GM18861 (cell line): ENCODE results near the gene CACNA1E.
A peak's percentile ranks its signal among the peaks of the same experiment; 100 is the strongest.

ENCODE experiments used
- ATAC-seq: cut with Tn5 transposase; IDR thresholded peaks from one replicate; pipeline ENCODE4 v1.9.1; 2021; ENCODE audit not compliant: unreplicated experiment

The CACNA1E gene

DNA sequence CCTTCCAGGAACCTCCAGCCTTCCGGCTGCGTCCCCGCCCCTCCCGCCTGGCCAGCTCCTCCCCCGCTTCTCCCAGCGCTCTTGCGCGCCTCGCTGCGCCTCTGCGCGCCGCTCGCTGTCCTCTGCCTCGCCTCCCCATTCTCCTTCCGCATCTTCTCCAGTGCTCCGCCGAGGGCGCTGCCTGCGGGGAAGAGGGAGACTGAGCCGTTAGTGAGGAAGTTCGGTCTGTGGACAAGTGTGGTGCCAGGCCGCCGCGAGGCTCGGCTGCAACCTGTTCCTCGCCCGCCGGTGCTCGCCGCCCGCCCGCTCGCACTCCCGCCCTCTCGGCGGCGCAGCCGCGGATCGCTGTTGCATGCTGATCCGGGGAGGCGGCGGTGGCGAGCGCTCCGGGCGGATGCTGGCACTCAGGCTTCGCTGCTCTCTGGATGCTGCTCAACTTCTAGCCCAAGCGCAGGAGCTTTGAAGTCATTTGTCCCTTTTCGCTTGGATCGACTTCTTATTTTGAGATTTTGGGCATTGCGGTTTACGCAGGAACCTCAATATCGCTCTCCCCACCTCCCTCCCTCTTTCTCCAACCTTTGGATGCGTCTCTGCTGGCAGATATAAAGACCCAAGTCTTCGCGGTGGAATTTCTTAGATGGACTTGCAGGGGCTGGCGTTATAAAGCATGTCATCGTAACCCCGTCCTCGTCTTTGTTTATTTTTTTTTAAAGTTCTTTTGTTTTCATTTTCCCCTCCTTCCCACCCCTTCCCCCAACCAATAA is 614 bp upstream of the CACNA1E start:
- no peak for ATAC-seq

DNA sequence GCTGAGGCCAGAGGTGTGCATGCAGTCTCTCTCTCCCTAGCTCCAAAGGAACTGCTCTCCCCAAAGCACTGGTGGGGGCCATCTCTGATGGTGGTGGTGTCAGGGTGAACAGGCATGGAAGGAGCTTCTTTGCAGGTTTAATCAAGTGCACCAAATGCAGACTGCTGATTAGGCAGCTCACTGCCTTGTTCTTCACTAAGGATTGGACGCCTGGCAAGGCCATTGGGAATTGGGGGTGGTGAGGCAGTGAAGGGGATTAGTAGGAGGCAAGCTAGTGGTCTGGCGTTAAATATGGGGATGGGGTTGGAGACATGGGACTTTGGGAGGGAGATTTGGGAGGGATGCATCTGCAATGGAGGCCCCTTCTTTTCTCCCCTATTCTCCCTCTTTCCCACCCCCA is 1.5 kb downstream of the CACNA1E start:
- no peak for ATAC-seq

- peak; percentile 61 for ATAC-seq
Measured at GRCh38 chr1:181485287-181486097, 2.2 kb downstream of the CACNA1E start.

DNA sequence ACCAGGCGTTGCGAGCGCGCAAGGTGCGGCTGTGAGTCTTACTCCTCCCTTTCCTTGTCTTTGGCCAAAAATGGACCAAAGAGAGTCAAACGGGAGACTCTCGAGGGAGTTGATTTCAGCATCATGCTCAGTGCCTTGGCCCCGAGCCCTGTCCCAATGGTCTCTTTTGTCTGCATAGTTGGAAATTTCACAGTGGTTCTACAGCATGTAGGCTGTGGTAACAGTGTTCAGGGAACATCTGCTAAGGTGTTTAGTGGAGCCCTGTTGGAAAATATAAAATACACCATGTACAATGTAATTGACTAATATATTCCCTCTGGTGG is 2.7 kb downstream of the CACNA1E start:
- no peak for ATAC-seq

DNA sequence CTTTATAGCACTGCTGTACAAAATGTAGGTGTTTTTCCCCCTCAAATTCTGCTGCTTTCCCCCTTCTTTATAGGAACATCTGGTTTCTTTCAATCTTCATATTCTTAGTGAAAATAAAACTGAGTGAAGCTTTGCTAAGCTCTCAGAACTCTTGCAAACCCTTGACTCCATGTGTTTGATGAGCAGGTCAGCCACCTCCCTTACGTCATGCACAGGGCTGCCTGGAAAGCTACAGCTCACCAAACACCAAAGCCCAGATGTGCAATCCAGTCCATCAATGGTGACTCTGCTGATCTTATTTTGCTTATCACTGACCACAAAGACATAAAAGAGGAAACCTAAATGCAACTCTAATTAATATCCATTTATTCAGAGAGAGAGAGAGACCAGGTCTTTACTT is 5.5 kb downstream of the CACNA1E start:
- ATAC-seq: no peak

GRCh38 chr1:181490276-181490675 is 7.0 kb downstream of the CACNA1E start:
- ATAC-seq: no peak

GRCh38 chr1:181490740-181491712 is 7.7 kb downstream of the CACNA1E start:
- ATAC-seq: no peak

- no peak for ATAC-seq
Measured at GRCh38 chr1:181493166-181493565, 9.8 kb downstream of the CACNA1E start.

- no peak for ATAC-seq
Measured at GRCh38 chr1:181493885-181494284, 10.6 kb downstream of the CACNA1E start.

DNA sequence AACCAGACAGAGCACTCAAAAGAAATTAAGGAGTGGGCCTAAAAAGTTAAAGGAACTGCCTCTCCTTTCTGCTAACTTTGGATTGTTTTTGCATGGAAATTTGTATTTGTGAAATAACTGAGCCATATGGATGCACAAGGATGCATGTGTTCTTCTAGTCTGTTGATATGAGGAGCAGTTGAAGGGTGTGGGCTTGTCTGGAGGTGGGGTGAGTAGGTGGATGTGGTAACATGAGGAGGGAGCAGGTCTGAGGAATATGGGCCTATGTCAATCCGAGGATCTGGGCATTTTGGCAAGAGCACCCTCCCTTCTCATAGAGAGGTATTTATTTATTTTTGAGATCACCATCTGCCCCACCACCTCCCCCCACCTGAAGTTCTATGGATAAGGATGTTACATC is 13.4 kb downstream of the CACNA1E start:
- no peak for ATAC-seq

- ATAC-seq: no peak
Measured at GRCh38 chr1:181497870-181498269, 14.6 kb downstream of the CACNA1E start.

- no peak for ATAC-seq
Measured at GRCh38 chr1:181499825-181500224, 16.5 kb downstream of the CACNA1E start.

DNA sequence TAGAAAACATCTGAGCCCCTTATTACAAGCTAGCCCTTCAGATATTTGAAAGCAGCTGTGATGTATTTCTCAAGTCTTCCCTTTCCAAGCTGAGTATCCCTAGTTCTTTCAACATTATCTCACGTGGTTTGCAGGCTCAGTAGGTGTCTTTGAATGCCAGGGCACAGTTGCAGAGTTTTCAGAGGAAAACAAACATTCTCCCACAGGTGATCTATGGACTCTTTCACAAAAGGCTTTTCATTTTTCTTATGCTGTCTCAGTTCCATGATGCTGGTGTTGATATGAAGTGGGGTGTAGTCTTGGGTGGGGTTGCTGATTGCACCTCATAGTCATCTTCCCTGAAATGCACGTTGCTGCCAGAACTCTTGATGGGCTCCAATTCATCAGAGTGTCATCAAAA is 17.3 kb downstream of the CACNA1E start:
- no peak for ATAC-seq

- ATAC-seq: no peak
Measured at GRCh38 chr1:181501612-181502011, 18.3 kb downstream of the CACNA1E start.

DNA sequence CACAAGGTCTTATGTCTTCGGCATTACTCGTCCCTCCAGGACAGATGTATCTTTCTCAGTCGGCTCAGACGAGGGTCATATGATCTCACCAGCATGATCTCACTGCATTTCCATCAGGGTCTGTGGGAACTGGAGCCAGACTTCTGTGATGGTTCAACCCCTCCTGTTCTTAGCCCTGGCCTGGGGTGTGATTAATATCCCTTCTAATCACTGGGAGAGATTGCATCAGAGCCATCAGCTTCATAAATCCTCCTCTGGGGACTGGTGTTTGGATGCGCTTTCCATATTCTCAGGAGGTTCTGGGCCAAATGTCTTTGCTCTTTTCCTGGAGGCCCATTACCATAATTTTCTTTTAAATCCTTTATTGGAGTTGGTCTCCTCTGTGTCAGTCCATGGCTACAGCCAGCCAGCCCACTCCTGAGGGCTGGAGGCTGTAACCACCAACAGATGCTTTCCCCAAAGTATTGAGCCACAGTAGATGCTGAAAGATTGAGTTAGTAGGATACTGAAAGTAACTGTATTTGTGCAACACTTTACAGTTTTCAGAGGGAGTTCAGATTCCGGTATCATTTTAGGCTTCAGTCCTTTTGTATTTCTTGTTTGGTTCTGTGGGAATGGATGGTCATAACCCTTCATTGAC is 20.0 kb downstream of the CACNA1E start:
- no peak for ATAC-seq

DNA sequence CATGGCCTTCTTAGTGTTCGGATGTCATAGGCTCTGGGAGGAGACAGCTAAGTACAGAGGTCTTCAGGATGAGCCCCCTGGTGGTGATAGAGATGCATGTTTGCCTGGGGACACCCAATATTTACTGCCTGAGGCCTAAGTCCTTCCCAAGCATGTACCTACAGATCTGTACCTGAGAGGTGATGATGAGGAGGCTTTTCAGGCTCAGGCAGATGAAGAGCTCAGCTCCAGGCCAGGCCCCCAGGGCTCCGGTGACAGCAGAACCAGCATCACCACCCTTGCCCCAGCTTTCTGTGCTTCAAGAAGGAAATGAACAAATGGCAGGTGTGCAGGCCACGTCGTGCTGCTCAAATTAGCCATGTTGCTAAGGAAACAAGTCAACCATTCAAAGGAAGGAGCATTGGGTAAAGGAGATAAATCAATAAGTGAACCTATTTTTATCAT is 21.1 kb downstream of the CACNA1E start:
- no peak for ATAC-seq

DNA sequence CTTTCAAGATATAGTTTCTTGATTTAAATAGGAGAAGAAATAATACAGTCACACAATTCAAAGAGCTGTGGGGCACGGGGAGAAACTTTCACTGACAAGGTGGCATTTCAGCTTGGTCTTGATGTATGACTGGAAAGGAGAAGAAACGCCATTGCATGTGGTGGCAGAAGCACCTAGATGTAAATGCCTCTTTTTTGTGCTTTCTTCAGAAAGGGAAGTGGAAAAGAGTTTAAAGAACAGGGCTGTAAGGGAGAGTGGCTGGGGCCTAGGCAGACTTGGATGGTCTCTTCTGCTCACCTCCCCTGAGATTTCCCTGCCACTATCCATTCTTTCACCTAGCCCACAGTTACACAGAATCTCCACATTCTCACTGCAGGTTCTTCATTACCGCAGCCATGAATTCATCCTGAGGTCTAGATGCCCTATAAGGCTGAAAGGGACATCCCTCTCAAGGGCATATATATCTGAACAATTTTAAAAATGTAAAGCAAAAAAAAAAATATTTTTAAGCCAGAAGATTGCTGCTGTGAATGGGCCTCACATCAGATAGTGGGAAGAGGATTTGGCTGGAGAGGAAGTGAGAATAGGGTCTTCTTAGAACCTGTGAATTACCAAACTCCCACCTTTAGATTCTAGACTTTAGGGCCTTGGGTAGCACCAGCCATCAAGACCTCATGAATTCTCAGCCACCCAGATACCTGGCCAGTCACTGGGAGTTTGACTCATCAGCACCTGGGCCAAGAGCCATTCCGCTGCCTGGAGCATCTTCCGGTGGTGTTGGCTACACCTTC is 23.4 kb downstream of the CACNA1E start:
- ATAC-seq: no peak

- peak; percentile 39 for ATAC-seq
Measured at GRCh38 chr1:181508486-181509165, 25.3 kb downstream of the CACNA1E start.

DNA sequence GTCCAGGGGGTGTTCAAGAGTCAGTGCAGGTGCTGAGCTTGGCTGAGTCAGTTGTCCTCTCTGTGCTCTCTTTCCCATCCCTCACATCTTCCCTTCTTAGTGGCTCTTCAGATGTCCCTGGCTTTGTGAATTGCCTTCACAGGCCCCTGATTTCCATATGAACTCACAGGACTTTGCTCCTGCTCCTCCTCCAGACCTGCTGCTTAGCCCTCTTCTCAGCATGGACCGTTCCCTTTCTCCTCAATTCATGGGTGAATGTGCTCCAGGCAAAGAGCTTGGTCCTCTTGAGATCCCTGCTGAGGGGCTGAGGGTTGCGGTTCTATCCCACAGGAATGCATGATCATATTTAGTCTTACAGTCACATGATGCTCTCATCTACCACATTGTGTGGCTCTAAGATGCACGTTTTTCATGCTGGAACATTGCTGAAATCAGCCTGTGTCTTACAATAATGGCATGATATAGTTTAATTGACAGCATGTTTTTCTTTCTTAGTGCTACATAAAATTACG is 30.5 kb downstream of the CACNA1E start:
- ATAC-seq: peak; percentile 2
